ENCODE data around the gene IRF8. TPM values are rescaled to one million over a fixed set of nuclear protein-coding genes. Genes with fewer than 3 reads are reported as not detected.

Gene IRF8
- total and polyA plus RNA-seq, 2 of the 13 experiments (the other 11 are each of a cell fraction or from before 2014, with no cell fraction given) = not detected

DNA sequence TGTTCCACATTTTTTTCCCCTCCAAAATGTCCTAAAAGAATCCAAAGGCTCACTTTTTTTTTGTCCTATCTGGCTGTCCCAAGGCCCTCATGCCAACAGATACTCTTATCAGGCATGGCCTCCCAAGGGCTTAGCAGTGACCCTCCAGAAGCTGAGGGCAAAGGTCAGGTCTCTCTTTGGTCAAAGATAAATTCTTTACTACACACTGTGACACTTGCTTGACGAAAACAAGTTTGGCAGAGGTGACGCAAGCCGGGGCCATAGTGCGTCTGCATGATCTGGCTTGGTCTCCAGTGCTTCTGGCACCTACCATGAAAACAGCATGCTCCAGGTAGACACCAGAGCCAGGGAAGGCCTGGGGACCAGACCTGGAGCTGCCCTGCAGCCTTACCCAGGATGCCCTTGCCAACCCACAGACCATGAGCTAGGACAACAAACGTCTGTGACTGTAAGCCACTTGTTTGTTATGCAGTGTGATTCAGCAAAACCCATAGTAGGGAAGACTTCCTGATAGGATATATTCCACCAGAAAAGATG, 48.5 kb upstream of the IRF8 start (continued):
- no peak for TF ChIP-seq SOX13 (IDR thresholded peaks at IDR 0.05)
- peak in 1 of 2 experiments; percentile 11; a peak in 1 of 4 replicates for TF ChIP-seq SOX13 (CRISPR knock-in tag; conservative IDR thresholded peaks at IDR 0.05 in 1 of 2, IDR thresholded peaks at IDR 0.05 in 1 of 2)
- TF ChIP-seq NFYB (CRISPR knock-in tag; IDR thresholded peaks at IDR 0.05) = no peak
- no peak for TF ChIP-seq AHR (CRISPR knock-in tag; IDR thresholded peaks at IDR 0.05)
- TF ChIP-seq ZC3H13 (CRISPR knock-in tag; IDR thresholded peaks at IDR 0.05) = no peak
- TF ChIP-seq ETV6 (CRISPR knock-in tag; conservative IDR thresholded peaks at IDR 0.05) = no peak
- TF ChIP-seq, protein P1, sequence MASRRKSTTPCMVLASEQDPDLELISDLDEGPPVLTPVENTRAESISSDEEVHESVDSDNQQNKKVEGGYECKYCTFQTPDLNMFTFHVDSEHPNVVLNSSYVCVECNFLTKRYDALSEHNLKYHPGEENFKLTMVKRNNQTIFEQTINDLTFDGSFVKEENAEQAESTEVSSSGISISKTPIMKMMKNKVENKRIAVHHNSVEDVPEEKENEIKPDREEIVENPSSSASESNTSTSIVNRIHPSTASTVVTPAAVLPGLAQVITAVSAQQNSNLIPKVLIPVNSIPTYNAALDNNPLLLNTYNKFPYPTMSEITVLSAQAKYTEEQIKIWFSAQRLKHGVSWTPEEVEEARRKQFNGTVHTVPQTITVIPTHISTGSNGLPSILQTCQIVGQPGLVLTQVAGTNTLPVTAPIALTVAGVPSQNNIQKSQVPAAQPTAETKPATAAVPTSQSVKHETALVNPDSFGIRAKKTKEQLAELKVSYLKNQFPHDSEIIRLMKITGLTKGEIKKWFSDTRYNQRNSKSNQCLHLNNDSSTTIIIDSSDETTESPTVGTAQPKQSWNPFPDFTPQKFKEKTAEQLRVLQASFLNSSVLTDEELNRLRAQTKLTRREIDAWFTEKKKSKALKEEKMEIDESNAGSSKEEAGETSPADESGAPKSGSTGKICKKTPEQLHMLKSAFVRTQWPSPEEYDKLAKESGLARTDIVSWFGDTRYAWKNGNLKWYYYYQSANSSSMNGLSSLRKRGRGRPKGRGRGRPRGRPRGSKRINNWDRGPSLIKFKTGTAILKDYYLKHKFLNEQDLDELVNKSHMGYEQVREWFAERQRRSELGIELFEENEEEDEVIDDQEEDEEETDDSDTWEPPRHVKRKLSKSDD (CRISPR knock-in tag; IDR thresholded peaks at IDR 0.05; ENCODE audit: low read depth) = peak; percentile 95
- no peak; the same call in 1 of the 2 replicates for TF ChIP-seq MEIS2 (CRISPR knock-in tag; IDR thresholded peaks at IDR 0.05)
- TF ChIP-seq EHMT2 (IDR thresholded peaks at IDR 0.05; ENCODE audit: borderline replicate concordance, low read depth, low read length) = peak; percentile 44; the same call in 1 of the 2 replicates
- TF ChIP-seq IRF2 (CRISPR knock-in tag; IDR thresholded peaks at IDR 0.05) = 0 out of 2 replicates have a peak, but pooled peaks have one; percentile 21
- no peak for TF ChIP-seq ZNF138 (CRISPR knock-in tag; IDR thresholded peaks at IDR 0.05; ENCODE audit: low read depth)
- TF ChIP-seq ZNF782 (CRISPR knock-in tag; IDR thresholded peaks at IDR 0.05; ENCODE audit: borderline replicate concordance) = peak; percentile 65; the same call in 1 of the 2 replicates
- TF ChIP-seq, protein P2, sequence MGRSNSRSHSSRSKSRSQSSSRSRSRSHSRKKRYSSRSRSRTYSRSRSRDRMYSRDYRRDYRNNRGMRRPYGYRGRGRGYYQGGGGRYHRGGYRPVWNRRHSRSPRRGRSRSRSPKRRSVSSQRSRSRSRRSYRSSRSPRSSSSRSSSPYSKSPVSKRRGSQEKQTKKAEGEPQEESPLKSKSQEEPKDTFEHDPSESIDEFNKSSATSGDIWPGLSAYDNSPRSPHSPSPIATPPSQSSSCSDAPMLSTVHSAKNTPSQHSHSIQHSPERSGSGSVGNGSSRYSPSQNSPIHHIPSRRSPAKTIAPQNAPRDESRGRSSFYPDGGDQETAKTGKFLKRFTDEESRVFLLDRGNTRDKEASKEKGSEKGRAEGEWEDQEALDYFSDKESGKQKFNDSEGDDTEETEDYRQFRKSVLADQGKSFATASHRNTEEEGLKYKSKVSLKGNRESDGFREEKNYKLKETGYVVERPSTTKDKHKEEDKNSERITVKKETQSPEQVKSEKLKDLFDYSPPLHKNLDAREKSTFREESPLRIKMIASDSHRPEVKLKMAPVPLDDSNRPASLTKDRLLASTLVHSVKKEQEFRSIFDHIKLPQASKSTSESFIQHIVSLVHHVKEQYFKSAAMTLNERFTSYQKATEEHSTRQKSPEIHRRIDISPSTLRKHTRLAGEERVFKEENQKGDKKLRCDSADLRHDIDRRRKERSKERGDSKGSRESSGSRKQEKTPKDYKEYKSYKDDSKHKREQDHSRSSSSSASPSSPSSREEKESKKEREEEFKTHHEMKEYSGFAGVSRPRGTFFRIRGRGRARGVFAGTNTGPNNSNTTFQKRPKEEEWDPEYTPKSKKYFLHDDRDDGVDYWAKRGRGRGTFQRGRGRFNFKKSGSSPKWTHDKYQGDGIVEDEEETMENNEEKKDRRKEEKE (IDR thresholded peaks at IDR 0.05) = no peak
- no peak for TF ChIP-seq ZNF431 (CRISPR knock-in tag; IDR thresholded peaks at IDR 0.05; ENCODE audit: borderline replicate concordance, low read depth)
- peak; percentile 80 for TF ChIP-seq CEBPG (CRISPR knock-in tag; IDR thresholded peaks at IDR 0.05)
- no peak for TF ChIP-seq ETS1 (CRISPR knock-in tag; IDR thresholded peaks at IDR 0.05)
- no peak for TF ChIP-seq ZNF44 (CRISPR knock-in tag; IDR thresholded peaks at IDR 0.05)
- TF ChIP-seq ZNF350 (CRISPR knock-in tag; IDR thresholded peaks at IDR 0.05; ENCODE audit: borderline replicate concordance, low read depth) = peak; percentile 65; the same call in 1 of the 2 replicates
- TF ChIP-seq, protein P3, sequence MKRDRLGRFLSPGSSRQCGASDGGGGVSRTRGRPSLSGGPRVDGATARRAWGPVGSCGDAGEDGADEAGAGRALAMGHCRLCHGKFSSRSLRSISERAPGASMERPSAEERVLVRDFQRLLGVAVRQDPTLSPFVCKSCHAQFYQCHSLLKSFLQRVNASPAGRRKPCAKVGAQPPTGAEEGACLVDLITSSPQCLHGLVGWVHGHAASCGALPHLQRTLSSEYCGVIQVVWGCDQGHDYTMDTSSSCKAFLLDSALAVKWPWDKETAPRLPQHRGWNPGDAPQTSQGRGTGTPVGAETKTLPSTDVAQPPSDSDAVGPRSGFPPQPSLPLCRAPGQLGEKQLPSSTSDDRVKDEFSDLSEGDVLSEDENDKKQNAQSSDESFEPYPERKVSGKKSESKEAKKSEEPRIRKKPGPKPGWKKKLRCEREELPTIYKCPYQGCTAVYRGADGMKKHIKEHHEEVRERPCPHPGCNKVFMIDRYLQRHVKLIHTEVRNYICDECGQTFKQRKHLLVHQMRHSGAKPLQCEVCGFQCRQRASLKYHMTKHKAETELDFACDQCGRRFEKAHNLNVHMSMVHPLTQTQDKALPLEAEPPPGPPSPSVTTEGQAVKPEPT (CRISPR knock-in tag; IDR thresholded peaks at IDR 0.05; ENCODE audit: low read depth) = no peak
- no peak for TF ChIP-seq ATF7 (IDR thresholded peaks at IDR 0.05)
- peak; percentile 33; the same call in 1 of the 2 replicates for TF ChIP-seq ATF7 (CRISPR knock-in tag; IDR thresholded peaks at IDR 0.05)

Data from HepG2 (cell line).